Progenitor cell of endocrine pancreas (in vitro differentiated cells): ENCODE data around the gene PRAC2. TPM values are rescaled to one million over a fixed set of nuclear protein-coding genes. Genes with fewer than 3 reads are reported as not detected.

Experiments used
- DNase-seq: peaks from one replicate; pipeline ENCODE4 v3.0.0; 2021; ENCODE audit warnings: low spot score; ENCODE audit not compliant: unreplicated experiment
- H3K27ac Mint-ChIP-seq: 2 replicates; pipeline ENCODE4 v1.8.0; 2021; ENCODE audit warnings: mild to moderate bottlenecking, moderate library complexity, mixed read lengths
- H3K27me3 Mint-ChIP-seq: 2 replicates; pipeline ENCODE4 v1.8.0; 2021; ENCODE audit warnings: mixed read lengths
- H3K36me3 Mint-ChIP-seq: 2 replicates; pipeline ENCODE4 v1.8.0; 2022; ENCODE audit warnings: mixed read lengths; ENCODE audit not compliant: insufficient read depth
- H3K4me1 Mint-ChIP-seq: 2 replicates; pipeline ENCODE4 v1.8.0; 2021; ENCODE audit warnings: low read depth, mixed read lengths
- H3K4me3 Mint-ChIP-seq: 2 replicates; pipeline ENCODE4 v1.8.0; 2021; ENCODE audit warnings: low read depth, mild to moderate bottlenecking, moderate library complexity, mixed read lengths
- H3K9me3 Mint-ChIP-seq: 2 replicates; pipeline ENCODE4 v1.8.0; 2021; ENCODE audit warnings: low read depth, mixed read lengths
- total RNA-seq: library from RNA; stranded (reverse); gene quantifications from 2 replicates; pipeline ENCODE4 v1.2.1, GENCODE V29; 2021
- TF ChIP-seq, protein P1 (sequence below): fragments of 200-600 bp; sonication (generic); IDR thresholded peaks from one replicate; pipeline ENCODE4 v1.5.0; 2021; ENCODE audit warnings: antibody characterized with exemption, mild to moderate bottlenecking; ENCODE audit not compliant: unreplicated experiment

The PRAC2 gene
- total RNA-seq, 1 donor from 2014 or later, result not detected

DNA sequence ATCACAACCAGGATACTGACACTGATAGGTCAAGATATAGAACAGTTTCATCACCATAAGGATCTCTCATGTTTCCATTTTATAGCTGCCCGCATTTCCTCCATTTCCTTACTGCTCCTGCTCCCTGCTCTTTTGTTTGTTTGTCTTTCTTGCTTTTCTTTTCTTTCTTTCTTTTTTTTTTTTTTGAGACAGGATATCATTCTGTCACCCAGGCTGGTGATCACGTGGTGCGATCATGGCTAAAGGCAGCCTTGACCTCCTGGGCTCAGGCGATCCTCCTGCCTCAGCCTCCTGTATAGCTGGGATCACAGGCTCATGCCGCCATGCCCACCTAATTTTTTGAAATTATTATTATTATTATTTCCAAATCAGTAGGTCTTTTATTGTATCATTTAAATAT lies 32.3 kb upstream of the PRAC2 start:
- Mint-ChIP-seq H3K36me3 (no peaks in the 10 kb centered on the region), H3K4me1 (no peaks in the 10 kb centered on the region), H3K9me3 (peaks cover 7% of the 10 kb centered on the region), H3K4me3 (no peak overlapping the region), H3K27ac (no peak overlapping the region), H3K27me3 (peaks cover 60% of the 10 kb centered on the region)
- no peak for DNase-seq
- TF ChIP-seq, protein P1, sequence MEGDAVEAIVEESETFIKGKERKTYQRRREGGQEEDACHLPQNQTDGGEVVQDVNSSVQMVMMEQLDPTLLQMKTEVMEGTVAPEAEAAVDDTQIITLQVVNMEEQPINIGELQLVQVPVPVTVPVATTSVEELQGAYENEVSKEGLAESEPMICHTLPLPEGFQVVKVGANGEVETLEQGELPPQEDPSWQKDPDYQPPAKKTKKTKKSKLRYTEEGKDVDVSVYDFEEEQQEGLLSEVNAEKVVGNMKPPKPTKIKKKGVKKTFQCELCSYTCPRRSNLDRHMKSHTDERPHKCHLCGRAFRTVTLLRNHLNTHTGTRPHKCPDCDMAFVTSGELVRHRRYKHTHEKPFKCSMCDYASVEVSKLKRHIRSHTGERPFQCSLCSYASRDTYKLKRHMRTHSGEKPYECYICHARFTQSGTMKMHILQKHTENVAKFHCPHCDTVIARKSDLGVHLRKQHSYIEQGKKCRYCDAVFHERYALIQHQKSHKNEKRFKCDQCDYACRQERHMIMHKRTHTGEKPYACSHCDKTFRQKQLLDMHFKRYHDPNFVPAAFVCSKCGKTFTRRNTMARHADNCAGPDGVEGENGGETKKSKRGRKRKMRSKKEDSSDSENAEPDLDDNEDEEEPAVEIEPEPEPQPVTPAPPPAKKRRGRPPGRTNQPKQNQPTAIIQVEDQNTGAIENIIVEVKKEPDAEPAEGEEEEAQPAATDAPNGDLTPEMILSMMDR, result no peak

GRCh38 chr17:48692049-48692448 lies 30.9 kb upstream of the PRAC2 start:
- Mint-ChIP-seq H3K27me3 (peaks cover 67% of the 10 kb centered on the region), H3K27ac (no peak overlapping the region), H3K36me3 (no peaks in the 10 kb centered on the region), H3K9me3 (peaks cover 7% of the 10 kb centered on the region), H3K4me1 (no peaks in the 10 kb centered on the region), H3K4me3 (no peak overlapping the region)
- DNase-seq, result no peak
- TF ChIP-seq, protein P1, result no peak

DNA sequence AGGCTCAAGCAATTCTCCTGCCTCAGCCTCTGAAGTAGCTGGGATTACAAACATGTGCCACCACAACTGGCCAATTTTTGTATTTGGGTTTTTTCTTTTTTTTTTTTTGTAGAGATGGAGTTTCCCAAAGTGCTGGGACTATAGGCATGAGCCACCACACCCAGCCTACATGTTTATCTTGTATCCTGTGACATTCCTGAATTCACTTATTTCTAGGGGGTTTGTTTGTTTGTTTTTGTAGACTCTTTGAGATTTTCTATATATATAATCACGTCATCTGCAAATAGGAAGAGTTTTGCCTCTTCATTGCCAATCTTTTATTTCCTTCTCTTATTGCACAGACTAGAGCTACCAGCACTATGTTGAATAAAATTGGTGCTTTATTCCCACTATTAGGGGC lies 29.8 kb upstream of the PRAC2 start:
- TF ChIP-seq, protein P1, result no peak
- Mint-ChIP-seq H3K9me3 (peaks cover 7% of the 10 kb centered on the region), H3K4me3 (no peak overlapping the region), H3K27me3 (peaks cover 73% of the 10 kb centered on the region), H3K36me3 (no peaks in the 10 kb centered on the region), H3K4me1 (no peaks in the 10 kb centered on the region), H3K27ac (no peak overlapping the region)
- DNase-seq, result no peak

DNA sequence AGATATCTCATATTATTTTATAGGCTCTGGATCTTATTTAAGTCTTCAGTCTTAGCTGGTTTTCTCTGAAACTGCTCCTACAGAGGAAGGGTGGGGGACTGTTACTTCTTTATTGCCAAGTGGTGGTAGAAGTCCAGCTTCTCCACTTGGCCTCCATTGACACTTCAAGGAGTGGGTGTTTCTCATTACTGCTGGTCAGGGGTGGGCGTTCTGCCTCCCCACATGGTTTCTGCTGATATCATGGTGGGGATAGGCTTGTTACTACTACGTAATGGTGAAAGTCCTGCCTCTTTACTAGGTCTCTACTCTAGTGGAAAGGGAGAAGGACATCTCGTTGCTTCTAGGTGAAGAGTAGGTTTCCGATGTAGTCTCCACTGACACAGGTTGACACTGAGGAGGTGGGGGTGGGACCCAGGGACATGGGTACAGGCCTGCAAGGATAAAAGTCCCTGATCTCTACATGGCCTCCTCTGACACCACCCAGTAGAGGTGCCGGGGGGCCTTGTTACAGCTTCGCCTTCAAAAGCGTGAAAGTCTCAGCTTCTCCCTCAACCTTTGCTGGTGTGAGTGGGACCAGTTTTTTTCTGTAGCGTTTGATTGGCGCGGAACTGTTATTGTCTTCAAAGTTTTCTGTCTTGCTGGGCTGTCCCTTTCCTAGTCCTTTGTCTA lies 21.0 kb upstream of the PRAC2 start:
- DNase-seq, result no peak
- no peak overlapping the region for H3K27ac Mint-ChIP-seq
- peaks cover 87% of the 10 kb centered on the region for H3K27me3 Mint-ChIP-seq

DNA sequence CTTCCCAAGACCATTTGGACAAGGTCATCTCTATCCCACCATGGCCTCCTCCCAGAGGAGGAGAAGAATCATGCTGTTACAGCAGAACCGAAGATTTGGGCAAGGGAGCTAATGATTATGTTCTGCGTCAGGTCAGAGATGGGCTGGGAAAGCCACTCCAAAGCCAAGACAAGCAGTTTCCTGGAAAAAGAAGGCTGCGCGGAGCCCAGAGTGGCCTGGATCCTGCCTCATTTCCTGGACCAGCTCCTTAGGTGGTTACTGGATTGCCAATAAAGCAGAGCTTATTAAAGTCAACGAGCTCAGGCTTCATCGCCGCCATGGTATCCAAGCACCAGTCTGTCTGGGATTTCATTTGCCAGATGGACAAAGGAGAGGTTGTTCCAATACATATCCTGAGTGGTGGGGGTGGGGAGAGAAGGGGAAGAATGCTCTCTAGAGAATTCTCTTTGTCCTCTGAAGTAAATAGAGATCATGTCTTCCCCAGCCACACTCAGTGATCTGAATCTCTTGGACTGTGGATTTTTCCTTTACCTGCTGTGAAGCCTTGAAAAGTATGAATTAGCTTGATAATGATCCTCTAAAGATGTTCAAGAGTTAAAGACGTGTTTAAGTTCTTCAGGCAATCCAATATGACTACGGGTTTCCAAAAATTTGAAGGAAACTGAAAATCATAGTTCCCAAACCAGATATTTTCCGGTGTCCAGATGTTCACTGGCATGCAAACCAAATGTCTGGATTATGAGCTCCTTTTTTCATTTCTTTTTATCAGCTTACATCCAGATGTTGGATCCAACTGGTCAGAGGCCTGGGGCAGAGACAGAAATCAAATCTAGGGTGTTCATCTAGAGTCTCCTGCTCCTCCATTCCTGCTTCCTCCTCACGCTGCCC lies 18.4 kb upstream of the PRAC2 start:
- Mint-ChIP-seq H3K4me1 (no peaks in the 10 kb centered on the region), H3K36me3 (no peaks in the 10 kb centered on the region), H3K27ac (no peak overlapping the region), H3K9me3 (no peaks in the 10 kb centered on the region), H3K4me3 (no peak overlapping the region), H3K27me3 (peaks cover 95% of the 10 kb centered on the region)
- DNase-seq, result no peak
- TF ChIP-seq, protein P1, result no peak

More for the DNA sequence above, 21.0 kb upstream of the PRAC2 start:
- no peaks in the 10 kb centered on the region for H3K36me3 Mint-ChIP-seq
- TF ChIP-seq, protein P1, result no peak
- no peaks in the 10 kb centered on the region for H3K4me1 Mint-ChIP-seq
- no peak overlapping the region for H3K4me3 Mint-ChIP-seq
- H3K9me3 Mint-ChIP-seq, result no peaks in the 10 kb centered on the region
